Trophoblast cell (in vitro differentiated cells and primary cell): Measurements from ENCODE around the gene ANKS1B.
A peak's percentile ranks its signal among the peaks of the same experiment; 100 is the strongest.
"Not testable (repeated sequence)": the region's sequence is repeated elsewhere in the genome, so short reads cannot be mapped to it uniquely, and the experiment has no call there.

Experiments used
- DNase-seq, 2 donors: peaks; one replicate each; pipeline ENCODE4 v3.0.0-alpha.2; 2016
- H2AFZ ChIP-seq: 2 replicates; pipeline ENCODE4 v1.6.1; 2013; ENCODE audit warnings: low read length, moderate library complexity, mild to moderate bottlenecking; ENCODE audit not compliant: insufficient read depth, poor library complexity
- H2AK5ac ChIP-seq: 2 replicates; pipeline ENCODE4 v1.6.1; 2013; ENCODE audit warnings: mild to moderate bottlenecking, low read length
- H2BK120ac ChIP-seq: 2 replicates; pipeline ENCODE4 v1.6.1; 2013; ENCODE audit warnings: low read length, mild to moderate bottlenecking, moderate library complexity; ENCODE audit not compliant: insufficient read depth, poor library complexity
- H2BK12ac ChIP-seq: 2 replicates; pipeline ENCODE4 v1.6.1; 2013; ENCODE audit warnings: mild to moderate bottlenecking, low read length, moderate library complexity
- H2BK5ac ChIP-seq: 2 replicates; pipeline ENCODE4 v1.6.1; 2013; ENCODE audit warnings: low read length, low read depth, moderate library complexity, mild to moderate bottlenecking; ENCODE audit not compliant: poor library complexity
- H3K14ac ChIP-seq: 2 replicates; pipeline ENCODE4 v1.6.1; 2013; ENCODE audit warnings: mild to moderate bottlenecking, low read length
- H3K18ac ChIP-seq: 2 replicates; pipeline ENCODE4 v1.6.1; 2013; ENCODE audit warnings: mild to moderate bottlenecking, low read length
- H3K23ac ChIP-seq: 2 replicates; pipeline ENCODE4 v1.6.1; 2013; ENCODE audit warnings: low read length
- H3K27ac ChIP-seq: 2 replicates; pipeline ENCODE4 v1.5.1; 2013; ENCODE audit warnings: low read depth, mild to moderate bottlenecking, inconsistent platforms, low read length, moderate library complexity
- H3K27me3 ChIP-seq: 2 replicates; pipeline ENCODE4 v1.6.1; 2013; ENCODE audit warnings: inconsistent platforms, mild to moderate bottlenecking, low read length, moderate library complexity; ENCODE audit not compliant: insufficient read depth
- H3K36me3 ChIP-seq, 2 experiments: 1 replicate in 1 of 2; 2 replicates in 1 of 2; pipeline ENCODE4 v1.6.1; 2013; ENCODE audit warnings: low read length in 2 of 2, mild to moderate bottlenecking in 2 of 2, moderate library complexity in 1 of 2; ENCODE audit not compliant: insufficient read depth in 2 of 2, control insufficient read depth in 1 of 2
- H3K4ac ChIP-seq: 2 replicates; pipeline ENCODE4 v1.6.1; 2013; ENCODE audit warnings: low read depth, mild to moderate bottlenecking, low read length, moderate library complexity
- H3K4me1 ChIP-seq, 2 experiments: 1 replicate in 1 of 2; 2 replicates in 1 of 2; pipeline ENCODE4 v1.6.1; 2013; ENCODE audit warnings: low read length in 2 of 2, mild to moderate bottlenecking in 2 of 2, moderate library complexity in 1 of 2; ENCODE audit not compliant: insufficient read depth in 2 of 2, control insufficient read depth in 1 of 2
- H3K4me2 ChIP-seq: 2 replicates; pipeline ENCODE4 v1.6.1; 2013; ENCODE audit warnings: inconsistent platforms, mild to moderate bottlenecking, low read length, moderate library complexity
- H3K4me3 ChIP-seq: 2 replicates; pipeline ENCODE4 v1.5.1; 2013; ENCODE audit warnings: mild to moderate bottlenecking, low read depth, low read length, inconsistent platforms
- H3K79me1 ChIP-seq: one replicate; pipeline ENCODE4 v1.6.1; 2013; ENCODE audit warnings: low read length
- H3K79me2 ChIP-seq: 2 replicates; pipeline ENCODE4 v1.6.1; 2013; ENCODE audit warnings: low read length, mild to moderate bottlenecking; ENCODE audit not compliant: control insufficient read depth, insufficient read depth, poor library complexity
- H3K9ac ChIP-seq: 2 replicates; pipeline ENCODE4 v1.6.1; 2013; ENCODE audit warnings: mild to moderate bottlenecking, low read length
- H3K9me3 ChIP-seq: 2 replicates; pipeline ENCODE4 v1.6.1; 2013; ENCODE audit warnings: low read depth, mild to moderate bottlenecking, control low read depth, inconsistent platforms, low read length; ENCODE audit not compliant: insufficient read depth
- H4K12ac ChIP-seq: 2 replicates; pipeline ENCODE4 v1.6.1; 2013; ENCODE audit warnings: low read depth, mild to moderate bottlenecking, low read length, moderate library complexity
- H4K8ac ChIP-seq: 2 replicates; pipeline ENCODE4 v1.6.1; 2013; ENCODE audit warnings: low read depth, mild to moderate bottlenecking, low read length, moderate library complexity
- H4K91ac ChIP-seq: one replicate; pipeline ENCODE4 v1.6.1; 2013; ENCODE audit warnings: low read depth, mild to moderate bottlenecking, low read length, moderate library complexity
- WGBS: extraction: QIAGEN DNeasy Blood & Tissue Kit; methylation state at CpG from one replicate; pipeline ENCODE4 v1.1.7; 2013; ENCODE audit warnings: missing lambda C conversion rate; ENCODE audit not compliant: insufficient read length, insufficient coverage; ENCODE audit errors: extremely low coverage; 5-methylcytosine and 5-hydroxymethylcytosine counted together

ANKS1B gene

DNA sequence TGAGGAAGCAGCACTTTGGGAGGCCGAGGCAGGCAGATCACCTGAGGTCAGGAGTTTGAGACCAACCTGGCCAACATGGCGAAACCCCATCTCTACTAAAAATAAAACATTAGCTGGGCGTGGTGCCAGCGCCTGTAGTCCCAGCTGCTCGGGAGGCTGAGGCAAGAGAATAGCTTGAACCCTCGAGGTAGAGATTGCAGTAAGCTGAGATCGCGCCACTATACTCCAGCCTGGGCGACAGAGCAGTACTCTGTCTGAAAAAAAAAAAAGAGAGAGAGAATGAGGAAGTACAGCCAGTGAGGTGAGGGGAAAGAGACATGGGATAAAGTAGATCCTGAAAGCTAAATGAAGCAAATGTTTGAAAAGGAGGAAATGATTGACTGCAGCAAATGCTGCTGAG is 21.1 kb upstream of the ANKS1B start:
- not testable (repeated sequence) for H3K9me3 ChIP-seq, H3K4me1 ChIP-seq, H3K23ac ChIP-seq, H3K36me3 ChIP-seq, H3K79me1 ChIP-seq, H3K79me2 ChIP-seq, H3K14ac ChIP-seq, H2BK5ac ChIP-seq, H2AK5ac ChIP-seq, H3K27me3 ChIP-seq, H2BK12ac ChIP-seq, H4K12ac ChIP-seq, H3K4me2 ChIP-seq, H4K8ac ChIP-seq, H3K9ac ChIP-seq, H3K27ac ChIP-seq, H3K4ac ChIP-seq, H2AFZ ChIP-seq, H3K4me3 ChIP-seq, H3K18ac ChIP-seq, DNase-seq, H2BK120ac ChIP-seq, H4K91ac ChIP-seq
- WGBS = no CpG with 5 or more reads among the region's 9 CpGs

DNA sequence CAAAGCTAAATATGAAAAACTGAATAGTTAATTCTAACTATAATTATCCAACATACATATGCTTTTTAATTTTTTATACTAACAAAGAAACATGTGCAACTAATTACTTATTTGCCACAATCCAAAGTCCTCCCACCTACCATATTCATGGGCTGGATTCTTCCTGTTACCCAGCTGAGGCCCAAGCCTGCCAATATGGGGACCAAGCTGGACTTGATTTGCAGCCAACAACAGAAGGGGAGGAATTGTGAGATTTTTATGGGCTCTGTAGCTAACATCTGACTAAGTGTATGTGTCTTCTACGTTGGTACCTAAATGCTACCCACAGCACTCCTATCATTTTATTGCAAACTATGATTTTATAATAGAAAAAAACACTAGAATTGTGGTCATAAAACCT is 13.1 kb upstream of the ANKS1B start:
- Histone ChIP-seq H4K8ac (no peak overlapping the region), H2BK5ac (no peak overlapping the region), H3K14ac (no peak overlapping the region), H3K36me3 (no peaks in the 10 kb centered on the region), H3K9me3 (no peaks in the 10 kb centered on the region), H3K4ac (no peak overlapping the region), H3K18ac (no peak overlapping the region), H3K27me3 (no peaks in the 10 kb centered on the region), H3K4me3 (no peak overlapping the region), H3K23ac (no peak overlapping the region), H3K79me1 (no peaks in the 10 kb centered on the region), H4K91ac (no peak overlapping the region), H4K12ac (no peak overlapping the region), H3K79me2 (no peaks in the 10 kb centered on the region), H3K4me1 (no peaks in the 10 kb centered on the region), H3K9ac (no peak overlapping the region), H3K4me2 (no peak overlapping the region), H2BK120ac (no peak overlapping the region), H2AK5ac (no peak overlapping the region), H2BK12ac (no peak overlapping the region), H2AFZ (no peak overlapping the region), H3K27ac (no peak overlapping the region)
- no CpG with 5 or more reads among the region's 1 CpG for WGBS
- no peak for DNase-seq

DNA sequence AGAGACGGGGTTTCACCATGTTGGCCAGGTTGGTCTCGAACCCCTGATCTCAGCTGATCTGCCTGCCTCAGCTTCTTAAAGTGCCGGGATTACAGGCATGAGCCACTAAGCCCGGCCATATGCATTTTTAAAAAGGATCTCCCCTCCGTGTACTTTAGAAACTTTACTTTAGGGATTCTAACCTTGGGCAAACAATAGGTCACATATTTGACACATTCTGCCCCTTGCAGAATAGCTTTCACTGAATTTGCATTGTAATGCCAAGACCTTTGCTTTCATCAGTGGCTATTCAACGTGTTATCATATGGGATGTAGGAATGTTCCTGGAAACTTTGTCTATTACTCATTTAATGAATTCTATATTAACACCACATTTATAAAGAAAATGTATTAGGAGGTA is 11.4 kb upstream of the ANKS1B start:
- H3K27me3 ChIP-seq = no peaks in the 10 kb centered on the region
- no peak overlapping the region for H2BK12ac ChIP-seq
- H3K4me3 ChIP-seq = no peak overlapping the region
- H3K79me2 ChIP-seq = no peaks in the 10 kb centered on the region
- no peak overlapping the region for H3K23ac ChIP-seq
- H2BK120ac ChIP-seq = no peak overlapping the region
- H2BK5ac ChIP-seq = no peak overlapping the region
- H4K12ac ChIP-seq = no peak overlapping the region
- H2AFZ ChIP-seq = no peak overlapping the region
- H3K9ac ChIP-seq = no peak overlapping the region
- H3K4me2 ChIP-seq = no peak overlapping the region
- H3K4me1 ChIP-seq = no peaks in the 10 kb centered on the region
- DNase-seq = no peak
- no peak overlapping the region for H4K91ac ChIP-seq
- no peaks in the 10 kb centered on the region for H3K79me1 ChIP-seq
- no peak overlapping the region for H3K4ac ChIP-seq
- no peak overlapping the region for H3K18ac ChIP-seq
- H3K9me3 ChIP-seq = no peaks in the 10 kb centered on the region
- no peak overlapping the region for H3K14ac ChIP-seq
- WGBS = no CpG with 5 or more reads among the region's 6 CpGs
- no peaks in the 10 kb centered on the region for H3K36me3 ChIP-seq
- no peak overlapping the region for H3K27ac ChIP-seq
- H2AK5ac ChIP-seq = no peak overlapping the region
- no peak overlapping the region for H4K8ac ChIP-seq

DNA sequence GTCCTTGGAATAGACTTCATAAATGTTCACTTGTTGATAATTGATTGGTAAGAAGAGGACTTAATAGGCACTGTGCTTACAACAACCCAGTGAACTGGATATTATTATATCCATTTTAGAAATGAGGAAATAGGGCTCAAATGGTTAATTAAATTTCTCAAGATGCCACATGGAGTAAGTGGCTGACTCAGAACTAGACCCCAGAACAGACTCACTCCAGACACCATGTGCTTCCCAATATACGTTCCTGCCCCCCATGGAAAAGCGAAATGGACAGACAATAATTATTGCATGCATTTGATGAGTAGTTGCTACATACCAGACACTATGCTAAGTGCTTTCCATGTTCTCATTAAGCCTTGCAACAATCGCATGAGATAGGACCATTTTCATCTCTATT is 895 bp upstream of the ANKS1B start:
- Histone ChIP-seq H3K27ac (no peak overlapping the region), H3K18ac (no peak overlapping the region), H2AFZ (no peak overlapping the region), H3K27me3 (no peaks in the 10 kb centered on the region), H3K4ac (no peak overlapping the region), H3K23ac (no peak overlapping the region), H4K8ac (no peak overlapping the region), H3K79me2 (no peaks in the 10 kb centered on the region), H3K4me2 (peak overlapping the region; percentile 89), H2BK12ac (no peak overlapping the region), H4K91ac (no peak overlapping the region), H3K14ac (no peak overlapping the region), H2AK5ac (no peak overlapping the region), H3K9me3 (peaks cover 2% of the 10 kb centered on the region), H2BK120ac (no peak overlapping the region), H3K4me3 (no peak overlapping the region), H2BK5ac (no peak overlapping the region), H3K36me3 (no peaks in the 10 kb centered on the region), H4K12ac (no peak overlapping the region), H3K79me1 (no peaks in the 10 kb centered on the region), H3K9ac (no peak overlapping the region), H3K4me1 (no peaks in the 10 kb centered on the region)
- DNase-seq = no peak
- WGBS = no CpG with 5 or more reads among the region's 3 CpGs
